ENCODE measurements around the gene DYNLT4.
A peak's percentile ranks its signal among the peaks of the same experiment; 100 is the strongest.
"Not testable (repeated sequence)": the region's sequence is repeated elsewhere in the genome, so short reads cannot be mapped to it uniquely, and the experiment has no call there.

DYNLT4 gene, protein sequence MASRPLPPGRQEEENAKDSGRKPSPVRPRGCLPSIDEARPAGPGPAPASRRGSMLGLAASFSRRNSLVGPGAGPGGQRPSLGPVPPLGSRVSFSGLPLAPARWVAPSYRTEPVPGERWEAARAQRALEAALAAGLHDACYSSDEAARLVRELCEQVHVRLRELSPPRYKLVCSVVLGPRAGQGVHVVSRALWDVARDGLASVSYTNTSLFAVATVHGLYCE

DNA sequence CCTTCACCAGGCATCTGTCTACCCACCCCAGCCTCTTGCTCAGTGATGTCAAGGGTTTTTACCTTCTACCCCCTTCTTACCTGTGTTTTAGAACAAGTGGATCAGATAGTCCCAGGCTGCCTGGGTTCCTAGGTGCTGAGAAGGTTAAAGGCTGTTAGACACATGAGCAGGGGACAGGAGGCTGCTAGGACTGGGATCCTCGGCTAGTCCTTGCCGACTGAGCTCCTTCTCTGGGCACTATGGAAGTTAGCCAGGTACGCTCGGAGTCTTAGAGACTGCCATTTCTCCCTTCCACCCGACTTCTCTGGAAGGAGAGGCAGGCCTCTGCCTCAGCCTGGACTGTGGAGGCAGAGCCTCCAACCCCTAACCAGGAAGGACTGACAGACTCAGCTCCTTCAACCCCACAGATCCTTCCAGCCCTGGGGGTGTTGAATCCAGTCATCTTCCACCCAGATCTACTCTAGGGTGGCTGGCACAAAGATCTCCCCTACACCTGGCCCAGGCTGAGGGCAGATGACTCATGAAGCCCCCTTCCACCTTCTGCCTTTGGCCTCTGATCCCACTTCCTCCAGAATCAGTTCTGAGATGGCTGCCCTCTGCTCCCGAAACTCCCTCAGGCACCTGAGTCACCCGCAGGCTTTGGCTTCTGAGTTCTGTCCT, at the start of gene DYNLT4:
TSS of gene DYNLT4 (minus strand) at position 648 of the 660 bp plus-strand sequence. CDS start 683 bp downstream, outside the sequence.
- no peak for DNase-seq
- in situ Hi-C loops (cut with MboI; ENCODE audit: low pct_unique_long_range_greater_than_20kb, low sequenced_read_pairs): no loop called here

DNA sequence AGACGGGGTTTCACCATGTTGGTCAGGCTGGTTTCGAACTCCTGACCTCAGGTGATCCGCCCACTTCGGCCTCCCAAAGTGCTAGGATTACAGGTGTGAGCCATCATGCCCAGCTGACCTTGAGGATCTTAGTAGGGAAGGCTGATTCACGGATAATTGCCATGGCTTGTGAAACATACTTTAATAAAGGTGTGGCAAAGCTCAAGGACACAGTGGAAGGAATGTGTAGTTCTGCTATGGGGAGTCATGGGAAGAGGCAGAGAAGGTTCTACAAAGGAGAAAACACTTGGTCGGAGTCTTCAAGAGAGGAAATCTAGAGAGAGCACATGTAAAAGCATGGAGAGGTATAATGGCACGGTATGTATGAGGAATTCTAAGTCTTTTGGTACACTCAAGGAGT, 48.6 kb upstream of the DYNLT4 start:
- DNase-seq: no peak
- in situ Hi-C loops (cut with MboI; ENCODE audit: low pct_unique_long_range_greater_than_20kb, low sequenced_read_pairs): no loop called here

DNA sequence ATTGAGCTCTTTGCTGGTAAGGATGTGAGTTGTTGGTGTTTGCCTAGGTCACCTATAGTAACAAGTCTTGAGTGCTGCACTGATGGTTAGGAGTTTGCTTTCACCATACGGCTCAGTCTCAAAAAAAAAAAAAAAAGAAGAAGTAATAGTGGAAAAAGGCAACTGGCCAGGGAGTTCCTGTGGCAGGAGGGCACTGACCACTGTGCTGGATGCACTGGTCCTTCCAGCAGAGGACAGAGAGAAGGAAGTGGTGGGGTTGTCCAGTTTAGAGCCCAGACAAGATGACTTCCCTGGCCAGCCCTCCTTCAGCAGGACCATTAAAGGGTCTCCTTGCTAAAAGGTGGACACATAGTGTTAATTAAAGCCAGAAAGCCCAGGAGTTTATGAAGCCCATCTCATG, 47.8 kb upstream of the DYNLT4 start:
- no peak for DNase-seq
- in situ Hi-C loops (cut with MboI; ENCODE audit: low pct_unique_long_range_greater_than_20kb, low sequenced_read_pairs): no loop called here

DNA sequence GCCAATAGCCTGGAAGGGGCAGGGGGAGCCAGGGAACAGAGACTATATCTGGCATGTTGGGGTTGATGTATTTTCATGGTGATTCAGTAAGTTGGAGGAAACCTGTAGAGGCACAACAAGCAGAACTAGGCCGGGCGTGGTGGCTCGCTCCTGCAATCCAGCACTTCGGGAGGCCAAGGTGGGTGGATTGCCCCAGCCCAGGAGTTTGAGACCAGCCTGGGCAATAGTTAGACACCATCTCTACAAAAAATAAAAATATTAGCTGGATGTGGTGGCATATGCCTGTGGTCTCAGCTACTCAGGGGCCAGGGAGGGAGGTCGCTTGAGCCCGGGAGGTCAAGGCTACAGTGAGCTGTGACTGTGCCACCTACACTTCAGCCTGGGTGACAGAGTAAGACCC, 46.0 kb upstream of the DYNLT4 start:
- in situ Hi-C loops (cut with MboI; ENCODE audit: low pct_unique_long_range_greater_than_20kb, low sequenced_read_pairs): no loop called here
- DNase-seq: no peak

DNA sequence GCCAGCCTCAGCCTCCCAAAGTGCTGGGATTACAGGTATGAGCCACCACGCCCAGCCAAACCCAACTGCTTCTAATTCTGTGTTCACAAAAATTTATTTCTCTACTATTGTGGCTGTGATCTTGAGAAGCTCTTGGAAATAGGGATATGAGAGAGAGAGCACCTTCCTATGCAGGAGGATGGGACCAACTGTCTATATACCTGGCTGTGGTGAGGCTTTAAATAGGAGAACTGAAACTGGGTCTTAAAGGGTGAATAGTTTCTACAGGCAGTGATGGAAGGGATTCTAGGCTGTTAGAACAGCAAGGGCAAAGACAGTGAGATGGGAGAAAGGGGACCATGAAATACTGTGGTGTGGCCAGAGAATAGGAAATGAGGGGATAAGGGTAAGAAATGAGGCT, 44.2 kb upstream of the DYNLT4 start:
- in situ Hi-C loops (cut with MboI; ENCODE audit: low pct_unique_long_range_greater_than_20kb, low sequenced_read_pairs): no loop called here

DNA sequence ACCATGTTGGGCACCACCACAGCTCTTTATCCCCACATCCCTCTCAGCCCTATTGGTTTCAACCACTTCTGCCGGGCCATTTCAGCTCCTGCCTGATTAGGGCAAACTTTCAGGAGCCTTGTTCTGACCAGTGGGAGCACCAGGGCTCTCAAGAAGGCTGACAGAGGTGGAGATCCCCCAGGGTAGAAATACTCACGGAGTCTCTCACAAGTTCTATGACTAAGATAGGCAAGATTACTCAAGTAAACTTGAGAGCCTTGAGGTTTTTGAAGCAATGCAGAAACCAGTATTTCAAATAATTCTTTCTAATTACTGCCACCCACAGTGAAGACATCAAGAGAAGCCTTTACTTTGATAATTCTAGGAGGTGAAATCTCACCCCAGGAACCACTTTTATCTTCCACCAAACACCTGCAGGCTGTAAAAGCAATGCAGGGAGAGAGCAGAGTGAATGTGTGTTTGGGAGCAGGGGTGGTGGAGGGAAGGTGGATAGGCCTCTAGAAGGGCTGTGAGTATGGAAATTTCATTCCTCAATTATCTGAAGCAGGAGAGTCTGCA, 42.5 kb upstream of the DYNLT4 start:
- DNase-seq: no peak
- in situ Hi-C loops (cut with MboI; ENCODE audit: low pct_unique_long_range_greater_than_20kb, low sequenced_read_pairs): no loop called here

More for the DNA sequence above, 44.2 kb upstream of the DYNLT4 start:
- DNase-seq: no peak

DNA sequence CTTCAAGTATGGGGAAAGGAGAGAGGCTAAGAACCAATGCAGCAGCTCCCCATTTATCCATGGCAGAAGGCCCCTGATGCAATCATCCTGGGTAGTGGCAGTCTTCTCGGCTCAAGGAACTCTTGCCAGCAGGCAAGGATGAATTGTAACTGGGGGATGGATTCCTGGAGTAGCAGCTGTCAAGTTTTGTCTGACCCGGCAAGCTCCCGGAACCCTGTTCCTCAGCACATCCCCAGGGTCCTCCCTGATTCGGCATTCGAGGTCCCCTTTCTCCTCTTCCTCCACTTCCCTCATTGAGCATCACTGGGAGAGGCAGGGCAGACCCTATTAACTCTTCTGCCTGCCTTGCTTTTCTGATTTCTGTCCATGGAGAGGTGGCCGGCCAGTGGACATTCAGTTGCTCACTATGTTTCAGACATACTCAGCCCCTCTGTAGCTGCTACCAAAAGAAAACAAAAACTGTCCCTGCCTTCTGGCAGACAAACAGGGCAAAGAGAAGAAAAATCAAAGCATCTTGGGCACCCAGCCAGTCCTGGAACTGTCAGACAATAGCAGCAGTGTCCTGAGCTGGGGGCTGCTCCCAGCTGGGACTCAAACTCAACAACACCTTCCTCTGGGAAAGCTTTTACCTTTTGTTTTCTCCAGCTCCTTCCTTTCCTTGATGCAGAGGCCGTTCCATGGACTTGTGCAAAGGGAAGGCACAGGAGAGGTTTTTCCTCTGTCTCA, 41.5 kb upstream of the DYNLT4 start:
- in situ Hi-C loops (cut with MboI; ENCODE audit: low pct_unique_long_range_greater_than_20kb, low sequenced_read_pairs): no loop called here

DNA sequence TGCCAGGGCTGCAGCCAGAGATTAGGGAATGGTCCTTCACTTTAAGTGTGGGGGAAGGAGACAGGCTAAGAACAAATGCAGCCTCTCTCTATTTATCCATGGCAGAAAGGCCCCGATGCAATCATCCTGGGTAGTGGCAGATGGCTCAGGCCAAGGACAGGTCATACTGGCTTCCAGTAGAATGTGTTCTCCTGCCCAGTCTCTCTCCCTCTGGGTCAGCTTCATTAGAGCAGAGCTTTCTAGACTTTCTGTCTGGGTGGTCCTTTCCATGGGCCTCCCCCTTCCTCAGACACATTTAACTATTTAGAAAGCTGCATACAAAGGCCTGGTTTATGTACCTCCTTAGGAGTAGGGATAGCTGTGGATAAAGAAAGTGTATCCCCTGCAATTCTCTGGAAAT, 40.7 kb upstream of the DYNLT4 start:
- in situ Hi-C loops (cut with MboI; ENCODE audit: low pct_unique_long_range_greater_than_20kb, low sequenced_read_pairs): no loop called here
- DNase-seq: no peak

More for the DNA sequence above, 41.5 kb upstream of the DYNLT4 start:
- DNase-seq: no peak

DNA sequence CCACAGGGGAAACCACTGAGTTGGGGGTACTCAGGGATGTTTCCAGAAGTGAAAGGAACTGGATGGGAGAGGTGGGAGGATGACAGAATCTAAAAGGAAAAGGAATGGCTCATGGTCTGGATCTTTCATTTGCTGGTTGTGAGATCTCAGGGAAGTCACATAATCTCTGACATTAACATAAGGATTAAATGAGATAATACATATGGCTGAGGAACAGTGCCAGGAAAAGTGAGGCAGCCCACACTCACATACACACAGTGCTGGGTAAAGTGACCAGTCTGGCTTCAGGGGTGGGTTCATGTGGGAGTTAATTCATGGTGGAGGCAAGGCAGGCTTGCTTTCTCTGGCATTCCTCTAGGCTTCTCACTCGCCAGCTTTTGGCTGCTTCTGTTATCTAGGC, 39.8 kb upstream of the DYNLT4 start:
- in situ Hi-C loops (cut with MboI; ENCODE audit: low pct_unique_long_range_greater_than_20kb, low sequenced_read_pairs): no loop called here

DNA sequence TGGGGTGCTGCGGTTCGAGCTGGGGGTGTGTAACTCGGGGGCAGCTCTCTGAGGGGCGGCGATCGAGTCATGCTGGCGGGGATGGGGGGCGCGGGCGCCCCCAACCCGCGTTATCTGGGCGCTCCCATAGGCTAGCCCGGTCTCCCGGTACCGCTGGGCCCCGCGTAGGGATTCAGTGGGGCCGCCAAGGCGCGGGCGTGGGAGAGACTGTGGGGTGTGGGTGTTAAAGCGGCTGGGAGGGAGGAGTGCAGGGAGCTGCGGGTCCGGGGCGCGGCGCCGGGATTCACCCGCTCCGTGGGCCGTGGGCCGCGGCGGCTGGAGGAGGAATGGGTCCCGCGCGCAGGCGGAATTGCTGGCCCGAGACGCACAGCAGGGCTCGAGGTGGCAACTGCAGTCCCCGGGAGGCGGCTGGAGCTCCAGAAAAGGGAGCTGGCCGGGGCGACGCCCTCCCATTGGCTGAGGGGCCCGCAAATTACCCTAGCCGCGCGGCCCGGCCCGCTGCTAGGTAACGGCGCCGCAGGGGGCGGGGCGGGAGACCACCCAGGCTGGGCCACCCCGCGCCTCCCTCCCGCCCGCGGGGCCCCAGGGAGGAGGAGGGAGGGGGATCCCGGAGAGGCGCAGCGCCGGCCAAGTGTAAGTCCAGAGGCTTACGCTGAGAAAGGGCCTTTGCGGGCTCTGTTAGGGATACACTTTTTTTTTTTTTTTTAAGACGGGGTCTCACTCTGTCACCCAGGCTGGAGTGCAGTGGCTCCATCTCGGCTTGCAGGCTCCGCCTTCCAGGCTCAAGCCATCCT, 35.9 kb upstream of the DYNLT4 start, which contains the start of gene PTCH2:
TSS of gene PTCH2 (minus strand) at position 392 of the 794 bp plus-strand sequence. CDS start at position 71, 321 bp downstream.
- DNase-seq: peak; percentile 82
- in situ Hi-C loops (cut with MboI; ENCODE audit: low pct_unique_long_range_greater_than_20kb, low sequenced_read_pairs): no loop called here

More for the DNA sequence above, 39.8 kb upstream of the DYNLT4 start:
- DNase-seq: no peak

DNA sequence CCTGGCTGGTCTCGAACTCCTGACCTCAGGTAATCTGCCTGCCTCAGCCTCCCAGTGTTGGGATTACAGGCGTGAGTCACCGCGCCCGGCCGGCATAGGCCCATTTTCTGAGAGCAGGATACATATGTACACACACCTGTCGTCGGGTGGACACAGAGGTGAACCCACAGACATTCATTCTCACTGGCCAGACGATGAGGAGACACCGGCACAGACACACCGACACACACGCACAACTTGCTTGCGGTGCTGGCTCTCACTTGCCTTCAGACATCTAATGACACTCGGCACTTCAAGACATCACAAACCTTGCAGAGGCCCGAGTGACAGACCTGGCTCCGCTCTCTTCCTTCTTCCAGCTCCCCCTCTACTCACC, 35.3 kb upstream of the DYNLT4 start:
- in situ Hi-C loops (cut with MboI; ENCODE audit: low pct_unique_long_range_greater_than_20kb, low sequenced_read_pairs): no loop called here
- DNase-seq: no peak

DNA sequence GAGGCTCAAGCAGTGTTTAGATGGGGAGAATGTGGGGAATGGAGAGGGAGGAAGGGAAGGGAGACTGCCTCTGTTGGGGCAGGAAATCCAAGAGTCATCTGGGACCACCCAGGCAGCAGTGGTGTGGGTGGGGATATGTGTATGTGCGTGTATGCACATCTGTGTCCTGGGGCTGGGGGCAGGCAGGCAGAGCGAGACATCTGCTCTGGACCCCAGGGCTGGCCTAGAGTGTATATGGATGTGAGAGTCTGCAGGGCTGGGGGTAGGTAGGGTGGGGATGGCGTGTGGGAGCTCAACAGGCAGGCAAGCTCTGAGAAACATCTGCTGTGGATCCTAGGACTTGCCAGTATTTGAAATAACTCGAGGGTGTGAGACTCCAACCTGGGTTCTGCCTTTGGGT, 32.4 kb upstream of the DYNLT4 start:
- no peak for DNase-seq
- in situ Hi-C loops (cut with MboI; ENCODE audit: low pct_unique_long_range_greater_than_20kb, low sequenced_read_pairs): no loop called here

DNA sequence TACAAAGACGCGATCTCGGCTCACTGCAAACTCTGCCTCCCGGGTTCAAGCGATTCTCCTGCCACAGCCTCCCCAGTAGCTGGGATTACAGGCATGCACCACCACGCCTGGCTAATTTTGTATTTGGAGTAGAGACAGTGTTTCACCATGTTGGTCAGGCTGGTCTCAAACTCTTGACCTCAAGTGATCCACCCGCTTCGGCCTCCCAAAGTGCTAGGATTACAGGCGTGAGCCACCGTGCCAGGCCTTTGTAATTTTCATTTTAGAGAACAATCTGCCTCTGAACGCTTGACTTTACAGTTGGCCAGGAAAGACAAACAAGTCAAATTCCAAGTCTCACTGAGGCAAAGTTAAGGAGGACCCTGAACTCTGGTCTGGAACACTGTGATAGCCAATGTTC, 31.1 kb upstream of the DYNLT4 start:
- DNase-seq; in situ Hi-C loops (cut with MboI; ENCODE audit: low pct_unique_long_range_greater_than_20kb, low sequenced_read_pairs): not testable (repeated sequence)

DNA sequence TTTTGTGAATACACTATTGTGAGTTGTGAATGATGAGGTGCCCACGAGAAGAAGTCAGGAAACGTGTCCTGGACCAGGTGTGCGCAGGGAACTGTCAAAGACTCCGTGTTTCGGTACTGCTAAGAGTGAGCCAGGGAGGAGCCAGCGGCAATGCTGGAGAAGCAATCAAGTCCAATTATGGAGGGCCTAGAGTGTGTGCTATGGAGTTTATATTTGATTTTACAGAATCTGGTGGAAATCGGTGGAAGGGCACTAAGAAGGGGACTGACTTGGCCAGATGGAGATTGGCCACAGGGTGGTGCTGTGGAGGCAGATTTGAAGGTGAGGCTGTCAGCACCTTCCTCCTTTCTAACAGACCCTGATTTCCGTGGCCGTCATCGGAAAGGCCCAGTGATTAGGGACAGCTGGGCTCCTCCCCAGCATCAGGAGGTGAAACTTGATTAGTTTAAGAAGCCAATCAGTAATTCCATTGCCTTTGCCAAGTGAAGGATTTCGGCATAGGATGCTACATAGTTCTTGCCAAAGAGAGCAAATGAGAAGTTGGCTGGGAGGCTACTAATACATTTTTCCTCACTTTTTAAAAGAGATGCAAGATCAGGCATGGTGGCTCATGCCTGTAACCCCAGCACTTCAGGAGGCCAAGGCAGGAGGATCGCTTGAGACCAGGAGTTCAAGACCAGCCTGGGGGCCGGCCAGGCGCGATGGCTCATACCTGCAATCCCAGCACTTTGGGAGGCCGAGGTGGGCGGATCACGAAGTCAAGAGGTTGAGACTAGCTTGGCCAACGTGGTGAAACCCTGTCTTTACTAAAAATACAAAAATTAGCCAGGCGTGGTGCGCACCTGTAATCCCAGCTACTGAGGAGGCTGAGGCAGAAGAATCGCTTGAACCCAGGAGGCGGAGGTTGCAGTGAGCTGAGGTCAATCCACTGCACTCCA, 28.9 kb upstream of the DYNLT4 start:
- in situ Hi-C loops (cut with MboI; ENCODE audit: low pct_unique_long_range_greater_than_20kb, low sequenced_read_pairs): no loop called here
- peak; percentile 88 for DNase-seq

DNA sequence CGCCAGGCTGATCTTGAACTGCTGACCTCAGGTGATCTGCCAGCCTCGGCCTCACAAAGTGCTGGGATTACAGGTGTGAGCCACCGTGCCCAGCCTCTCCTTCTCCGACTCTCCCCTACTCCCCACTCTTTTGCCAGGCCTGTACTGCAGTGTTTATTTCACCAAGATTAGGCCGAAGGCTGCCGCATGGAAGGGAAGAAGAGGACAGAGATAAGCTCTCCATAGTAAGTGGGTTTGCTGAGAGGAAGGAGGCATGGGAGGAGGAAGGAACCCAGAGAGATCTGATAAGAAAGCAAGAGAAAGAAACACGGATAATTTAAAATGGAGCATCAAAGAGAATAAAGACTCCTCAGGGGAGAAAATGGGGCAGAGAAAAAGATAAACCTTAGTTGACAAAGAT, 27.2 kb upstream of the DYNLT4 start:
- in situ Hi-C loops (cut with MboI; ENCODE audit: low pct_unique_long_range_greater_than_20kb, low sequenced_read_pairs): no loop called here
- DNase-seq: no peak

DNA sequence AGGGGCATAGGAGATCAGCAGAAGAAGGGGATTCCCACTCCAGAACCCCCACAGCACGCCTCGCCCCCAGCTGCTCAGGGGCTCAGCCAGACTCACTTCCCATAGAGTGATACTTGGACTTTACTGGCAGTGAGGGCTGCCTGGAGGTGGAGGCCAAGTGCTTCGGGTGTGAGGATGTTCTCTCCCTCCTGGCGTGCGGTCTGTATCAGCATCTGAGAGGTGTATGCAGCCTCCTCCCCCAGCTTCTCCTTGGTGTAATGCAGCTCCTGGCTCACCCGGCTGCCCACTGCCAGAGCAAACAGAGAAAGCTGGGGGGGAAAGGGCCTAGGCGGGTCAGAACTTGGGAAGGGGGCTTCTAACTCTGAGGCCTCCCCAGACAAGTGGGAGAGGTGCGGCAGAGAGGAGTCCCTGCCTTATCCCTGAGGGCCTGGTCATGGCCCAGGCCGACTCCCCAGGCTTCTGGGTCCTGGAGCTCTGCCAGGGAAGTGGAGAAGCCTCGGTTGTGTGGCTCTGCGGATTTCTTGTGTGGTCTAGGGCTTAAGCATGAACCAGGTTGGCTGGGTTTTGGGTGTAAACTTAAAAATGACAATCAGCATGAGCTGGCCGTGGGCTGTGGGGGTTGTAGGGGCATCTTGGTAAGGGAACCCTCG, 25.0 kb upstream of the DYNLT4 start:
- DNase-seq: no peak
- in situ Hi-C loops (cut with MboI; ENCODE audit: low pct_unique_long_range_greater_than_20kb, low sequenced_read_pairs): no loop called here

DNA sequence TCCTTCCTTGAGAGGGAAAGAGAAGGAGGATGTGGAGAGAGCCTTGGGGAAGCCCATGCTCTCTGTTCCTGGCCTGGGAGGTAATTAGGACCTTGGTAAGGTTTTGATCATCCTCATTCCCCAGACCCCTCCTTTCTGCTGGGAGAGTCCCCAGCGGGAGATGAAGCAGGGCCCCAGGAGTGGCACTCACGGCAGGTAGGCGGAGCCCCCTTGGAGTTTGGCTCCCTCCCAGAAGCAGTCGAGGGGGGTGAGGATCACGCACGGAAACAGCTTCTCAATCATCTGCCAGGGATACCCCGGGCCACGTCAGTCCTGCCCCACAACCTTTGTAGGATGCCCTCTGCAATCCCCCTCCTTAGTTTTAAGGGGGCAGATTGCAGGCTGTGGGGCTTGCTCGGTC, 24.4 kb upstream of the DYNLT4 start:
- no peak for DNase-seq
- in situ Hi-C loops (cut with MboI; ENCODE audit: low pct_unique_long_range_greater_than_20kb, low sequenced_read_pairs): no loop called here

DNA sequence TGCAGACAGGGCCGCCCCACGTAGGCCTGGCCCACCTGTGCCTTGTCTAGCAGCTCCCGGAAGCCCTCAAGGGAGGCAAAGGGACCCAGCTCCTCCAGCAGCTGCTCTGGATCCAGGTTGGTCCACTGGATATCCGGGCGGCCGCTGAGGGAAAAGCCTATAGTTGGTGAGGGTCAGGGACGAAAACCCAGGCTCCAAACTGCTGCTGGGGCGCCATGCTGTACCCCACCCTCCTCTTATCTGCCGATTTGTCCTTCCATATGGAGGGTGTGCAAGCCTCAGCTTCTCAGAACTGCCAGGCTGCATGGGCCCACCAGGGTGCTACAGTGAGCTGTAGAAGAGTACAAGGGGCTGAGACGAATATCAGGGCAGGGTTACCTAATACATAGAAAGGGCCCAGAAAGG, 23.8 kb upstream of the DYNLT4 start:
- in situ Hi-C loops (cut with MboI; ENCODE audit: low pct_unique_long_range_greater_than_20kb, low sequenced_read_pairs): no loop called here
- DNase-seq: no peak
